Kidney (tissue), 14 donors: ENCODE results near the gene ASPM. TPM values are rescaled to one million over a fixed set of nuclear protein-coding genes. Genes with fewer than 3 reads are reported as not detected.

ENCODE experiments used
- DNase-seq, 5 donors: peaks; one replicate each; pipeline ENCODE4 v3.0.0-alpha.2; 2013 to 2020
- FAIRE-seq: peaks from 2 replicates; lab custom pipeline; 2012; peaks lifted over from hg19 to GRCh38; lab: Jason Lieb, UNC
- H3K27ac ChIP-seq, 2 donors: one replicate each; pipeline ENCODE4 v1.7.0; 2013; ENCODE audit warnings: low read depth in 2 of 2, low read length in 2 of 2, inconsistent platforms in 1 of 2
- H3K27me3 ChIP-seq: one replicate; pipeline ENCODE4 v1.7.1; 2013; ENCODE audit warnings: low read length, inconsistent platforms; ENCODE audit not compliant: control insufficient read depth, insufficient read depth
- H3K36me3 ChIP-seq, 3 donors: one replicate each; pipeline versions ENCODE4 v1.7.0 to v1.7.1; 2013; ENCODE audit warnings: low read length in 3 of 3, control low read depth in 1 of 3, inconsistent platforms in 1 of 3; ENCODE audit not compliant: insufficient read depth in 3 of 3, control insufficient read depth in 2 of 3
- H3K4me1 ChIP-seq, 3 donors: one replicate each; pipeline versions ENCODE4 v1.7.0 to v1.7.1; 2013; ENCODE audit warnings: low read length in 3 of 3, inconsistent platforms in 1 of 3, low read depth in 1 of 3; ENCODE audit not compliant: control insufficient read depth in 2 of 3, insufficient read depth in 2 of 3
- H3K4me3 ChIP-seq, 3 donors: one replicate each; pipeline versions ENCODE4 v1.7.0 to v1.8.1; 2013; ENCODE audit warnings: low read length in 3 of 3, control low read depth in 1 of 3, inconsistent platforms in 1 of 3
- H3K9ac ChIP-seq, 3 donors: one replicate each; pipeline versions ENCODE4 v1.7.0 to v1.7.1; 2013; ENCODE audit warnings: low read length in 3 of 3, control low read depth in 1 of 3, inconsistent platforms in 1 of 3
- H3K9me3 ChIP-seq, 3 donors: one replicate each; pipeline versions ENCODE4 v1.7.0 to v1.7.1; 2013; ENCODE audit warnings: low read length in 3 of 3, control low read depth in 1 of 3, inconsistent platforms in 1 of 3; ENCODE audit not compliant: control insufficient read depth in 2 of 3, insufficient read depth in 1 of 3
- intact Hi-C: fragments of 100-400 bp; cut with DNase I; formaldehyde crosslinking; loops from one replicate; pipeline ENCODE4 v1.11.1; 2022
- polyA plus RNA-seq: library from polyadenylated mRNA; stranded (reverse); fragments of 350-450 nt; fragmentation: Illumina TruSeq; extraction: RNeasy Lipid Tissue Mini Kit (QIAGEN cat#74804); gene quantifications from one replicate; pipeline ENCODE4 v1.2.3, GENCODE V29; 2014; ENCODE audit warnings: low read depth, low replicate concordance; ENCODE audit not compliant: insufficient read depth
- total RNA-seq: library from RNA; stranded (reverse); fragmentation: NEBNext Ultra II Directional; extraction: Animal tissue kit (Norgen Biotek cat#: 25700); gene quantifications from one replicate; pipeline ENCODE4 v1.2.1, GENCODE V29; 2021
- TF ChIP-seq, protein P1 (sequence below): IDR thresholded peaks from 3 replicates; pipeline ENCODE4 v1.5.1; 2012; ENCODE audit warnings: mild to moderate bottlenecking, moderate library complexity, borderline replicate concordance; ENCODE audit not compliant: insufficient read depth; ENCODE audit errors: extremely low read depth
- donor health status: control.
- donor health status: control.
- donor health status: control.
- donor health status: control.
- donor health status: control.
- donor health status: DM: yes; HTN: yes; CAD: no.
- donor health status: Normal renal cell carcinoma (clear cell type).

The ASPM gene
- total and polyA plus RNA-seq, 2 donors from 2014 or later = 0.06 to 0.69 TPM

- no peaks in the 10 kb centered on the region for H3K4me1 ChIP-seq
- H3K27ac ChIP-seq = no peak overlapping the region
- H3K4me3 ChIP-seq = no peak overlapping the region
- FAIRE-seq = no peak
- DNase-seq = no peak
- TF ChIP-seq, protein P1, sequence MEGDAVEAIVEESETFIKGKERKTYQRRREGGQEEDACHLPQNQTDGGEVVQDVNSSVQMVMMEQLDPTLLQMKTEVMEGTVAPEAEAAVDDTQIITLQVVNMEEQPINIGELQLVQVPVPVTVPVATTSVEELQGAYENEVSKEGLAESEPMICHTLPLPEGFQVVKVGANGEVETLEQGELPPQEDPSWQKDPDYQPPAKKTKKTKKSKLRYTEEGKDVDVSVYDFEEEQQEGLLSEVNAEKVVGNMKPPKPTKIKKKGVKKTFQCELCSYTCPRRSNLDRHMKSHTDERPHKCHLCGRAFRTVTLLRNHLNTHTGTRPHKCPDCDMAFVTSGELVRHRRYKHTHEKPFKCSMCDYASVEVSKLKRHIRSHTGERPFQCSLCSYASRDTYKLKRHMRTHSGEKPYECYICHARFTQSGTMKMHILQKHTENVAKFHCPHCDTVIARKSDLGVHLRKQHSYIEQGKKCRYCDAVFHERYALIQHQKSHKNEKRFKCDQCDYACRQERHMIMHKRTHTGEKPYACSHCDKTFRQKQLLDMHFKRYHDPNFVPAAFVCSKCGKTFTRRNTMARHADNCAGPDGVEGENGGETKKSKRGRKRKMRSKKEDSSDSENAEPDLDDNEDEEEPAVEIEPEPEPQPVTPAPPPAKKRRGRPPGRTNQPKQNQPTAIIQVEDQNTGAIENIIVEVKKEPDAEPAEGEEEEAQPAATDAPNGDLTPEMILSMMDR = no peak
- H3K9me3 ChIP-seq = no peaks in the 10 kb centered on the region
- no peak overlapping the region for H3K9ac ChIP-seq
- H3K36me3 ChIP-seq = no peaks in the 10 kb centered on the region
- no peaks in the 10 kb centered on the region for H3K27me3 ChIP-seq
- intact Hi-C loops = no loop called here
Observed at GRCh38 chr1:197076585-197076984, 69.9 kb downstream of the ASPM start.

DNA sequence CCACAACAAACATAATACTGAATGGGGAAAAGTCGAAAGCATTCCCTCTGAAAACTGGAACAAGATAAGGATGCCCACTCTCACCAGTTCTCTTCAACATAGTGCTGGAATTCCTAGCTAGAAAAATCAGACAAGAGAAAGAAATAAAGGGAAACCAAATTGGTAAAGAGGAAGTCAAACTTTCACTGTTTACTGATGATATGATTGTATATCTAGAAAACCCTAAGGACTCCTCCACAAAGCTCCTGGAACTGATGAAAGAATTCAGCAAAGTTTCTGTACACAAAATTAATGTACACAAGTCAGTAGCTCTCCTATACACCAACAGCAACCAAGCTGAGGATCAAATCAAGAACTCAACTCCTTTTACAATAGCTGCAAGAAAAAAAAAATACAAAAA, 72.5 kb downstream of the ASPM start:
- Histone ChIP-seq H3K4me1 (no peaks in the 10 kb centered on the region), H3K27ac (no peak overlapping the region), H3K36me3 (no peaks in the 10 kb centered on the region), H3K9me3 (no peaks in the 10 kb centered on the region), H3K9ac (no peak overlapping the region), H3K27me3 (no peaks in the 10 kb centered on the region), H3K4me3 (no peak overlapping the region)
- intact Hi-C loops = no loop called here
- TF ChIP-seq, protein P1 = no peak
- DNase-seq (no peak), FAIRE-seq (no peak)

- no peaks in the 10 kb centered on the region for H3K36me3 ChIP-seq
- no peak overlapping the region for H3K9ac ChIP-seq
- no peak overlapping the region for H3K4me3 ChIP-seq
- H3K27me3 ChIP-seq = no peaks in the 10 kb centered on the region
- FAIRE-seq (no peak), DNase-seq (no peak)
- H3K9me3 ChIP-seq = no peaks in the 10 kb centered on the region
- H3K27ac ChIP-seq = no peak overlapping the region
- intact Hi-C loops = no loop called here
- H3K4me1 ChIP-seq = no peaks in the 10 kb centered on the region
- TF ChIP-seq, protein P1 = no peak
Observed at GRCh38 chr1:197067457-197067818, 79.0 kb downstream of the ASPM start.
